Activated CD4-positive, alpha-beta T cell treated with anti-CD3 and anti-CD28 coated beads, Interleukin-2, amount 50 U/mL, for 24 hours (primary cell): Measurements from ENCODE around the gene AGFG1.

Experiments used
- DNase-seq, 2 donors: peaks; one replicate each; pipeline ENCODE4 v3.0.0-alpha.2; 2020; ENCODE audit warnings: low read depth in 1 of 2, low spot score in 1 of 2

Gene AGFG1

GRCh38 chr2:227461811-227462461, 10.0 kb upstream of the AGFG1 start:
- no peak for DNase-seq

GRCh38 chr2:227462462-227462951, 9.4 kb upstream of the AGFG1 start:
- no peak for DNase-seq

GRCh38 chr2:227462972-227463931, 8.7 kb upstream of the AGFG1 start:
- no peak for DNase-seq

- DNase-seq: no peak
These were observed 7.6 kb upstream of the AGFG1 start for GRCh38 chr2:227464361-227464760.

- no peak for DNase-seq
These were observed 7.1 kb upstream of the AGFG1 start for GRCh38 chr2:227464851-227465250.

- DNase-seq: no peak
These were observed 4.9 kb upstream of the AGFG1 start for GRCh38 chr2:227466887-227467600.

- no peak for DNase-seq
These were observed 544 bp upstream of the AGFG1 start for GRCh38 chr2:227471412-227471811.

GRCh38 chr2:227472265-227473121, 537 bp downstream of the AGFG1 start:
- DNase-seq: no peak

- no peak for DNase-seq
These were observed 1.1 kb downstream of the AGFG1 start for GRCh38 chr2:227473122-227473461.

GRCh38 chr2:227473806-227474205, 1.9 kb downstream of the AGFG1 start:
- no peak for DNase-seq

GRCh38 chr2:227474410-227474809, 2.5 kb downstream of the AGFG1 start:
- DNase-seq: no peak

- DNase-seq: no peak
These were observed 5.3 kb downstream of the AGFG1 start for GRCh38 chr2:227477291-227477690.

- no peak for DNase-seq
These were observed 8.0 kb downstream of the AGFG1 start for GRCh38 chr2:227479865-227480475.

- DNase-seq: no peak
These were observed 8.6 kb downstream of the AGFG1 start for GRCh38 chr2:227480528-227480927.

GRCh38 chr2:227482638-227483340, 10.8 kb downstream of the AGFG1 start:
- no peak for DNase-seq

- DNase-seq: no peak
These were observed 13.5 kb downstream of the AGFG1 start for GRCh38 chr2:227485429-227485828.

- DNase-seq: no peak
These were observed 14.7 kb downstream of the AGFG1 start for GRCh38 chr2:227486688-227487087.

GRCh38 chr2:227488045-227488444, 16.1 kb downstream of the AGFG1 start:
- DNase-seq: no peak

GRCh38 chr2:227491386-227491785, 19.4 kb downstream of the AGFG1 start:
- DNase-seq: no peak

GRCh38 chr2:227493524-227493923, 21.6 kb downstream of the AGFG1 start:
- no peak for DNase-seq
